SK-N-SH (cell line): Measurements from ENCODE around the gene EPHB2. TPM values are rescaled to one million over a fixed set of nuclear protein-coding genes. Genes with fewer than 3 reads are reported as not detected.

Experiments used
- CTCF ChIA-PET: fragments of 300-600, 350-600 bp; formaldehyde crosslinking; extraction: SDS; loops from one replicate; lab custom pipeline; 2021; lab: Yijun Ruan, JAX
- POLR2A ChIA-PET: fragments of 350-600 bp; sonication (Branson Sonifier 250); formaldehyde crosslinking; extraction: SDS; loops from one replicate; lab custom pipeline; 2020; ENCODE audit warnings: antibody characterized with exemption, inconsistent platforms; lab: Yijun Ruan, JAX
- DNase-seq: peaks from one replicate; pipeline ENCODE4 v3.0.0; 2012
- H2AFZ ChIP-seq: fragments of 200-600 bp; sonication (generic); 2 replicates; pipeline ENCODE4 v1.8.1; 2016; ENCODE audit warnings: antibody characterized with exemption, mild to moderate bottlenecking, low read depth
- H3F3A ChIP-seq: fragments of 200-600 bp; sonication (generic); replicated peaks from 2 replicates; pipeline ENCODE3; 2016; ENCODE audit warnings: antibody characterized with exemption, mild to moderate bottlenecking; ENCODE audit not compliant: insufficient read depth
- H3K27ac ChIP-seq, 2 experiments: fragments of 200-500 bp in 1 of 2; fragments of 200-600 bp in 1 of 2; sonication (Bioruptor generic) in 1 of 2; sonication (generic), shearing (Covaris generic) in 1 of 2; 2 replicates each; pipeline versions ENCODE4 v1.5.1 to v1.6.1; 2014 to 2016; ENCODE audit warnings: low read depth in 2 of 2, inconsistent platforms in 1 of 2, low read length in 1 of 2, mild to moderate bottlenecking in 1 of 2, mixed read lengths in 1 of 2
- H3K27me3 ChIP-seq: fragments of 200-600 bp; sonication (generic), shearing (Covaris generic); 2 replicates; pipeline ENCODE4 v1.6.1; 2016; ENCODE audit warnings: mixed run types; ENCODE audit not compliant: insufficient read depth
- H3K36me3 ChIP-seq, 2 experiments: fragments of 200-500 bp in 1 of 2; fragments of 200-600 bp in 1 of 2; sonication (Bioruptor generic) in 1 of 2; sonication (generic) in 1 of 2; replicated peaks in 1 of 2; 2 replicates each; pipeline versions ENCODE3 to v1.5.1; 2014 to 2016; ENCODE audit warnings: low read length in 1 of 2, mild to moderate bottlenecking in 1 of 2; ENCODE audit not compliant: insufficient read depth in 2 of 2, control insufficient read depth in 1 of 2
- H3K4me1 ChIP-seq, 2 experiments: fragments of 200-500 bp in 1 of 2; fragments of 200-600 bp in 1 of 2; sonication (Bioruptor generic) in 1 of 2; sonication (generic), shearing (Covaris generic) in 1 of 2; 2 replicates each; pipeline versions ENCODE4 v1.5.1 to v1.6.1; 2014 to 2016; ENCODE audit warnings: low read depth in 1 of 2, low read length in 1 of 2, mixed run types in 1 of 2; ENCODE audit not compliant: insufficient read depth in 2 of 2, control insufficient read depth in 1 of 2
- H3K4me2 ChIP-seq: fragments of 200-600 bp; sonication (generic), shearing (Covaris generic); 2 replicates; pipeline ENCODE4 v1.6.1; 2017; ENCODE audit warnings: mixed run types
- H3K4me3 ChIP-seq, 2 experiments: fragments of 200-500 bp in 1 of 2; fragments of 200-600 bp in 1 of 2; sonication (Bioruptor generic) in 1 of 2; sonication (generic), shearing (Covaris generic) in 1 of 2; 2 replicates each; pipeline versions ENCODE4 v1.5.1 to v1.8.1; 2014 to 2016; ENCODE audit warnings: low read depth in 2 of 2, inconsistent platforms in 1 of 2, low read length in 1 of 2, mild to moderate bottlenecking in 1 of 2, mixed read lengths in 1 of 2, moderate library complexity in 1 of 2
- H3K79me2 ChIP-seq: fragments of 200-600 bp; sonication (generic); 2 replicates; pipeline ENCODE4 v1.8.1; 2017; ENCODE audit warnings: mild to moderate bottlenecking; ENCODE audit not compliant: insufficient read depth
- H3K9ac ChIP-seq: fragments of 200-600 bp; sonication (generic); 2 replicates; pipeline ENCODE4 v1.6.1; 2017; ENCODE audit warnings: mixed run types
- H3K9me2 ChIP-seq: fragments of 200-600 bp; sonication (generic); 2 replicates; pipeline ENCODE4 v1.6.1; 2017; ENCODE audit warnings: mixed run types
- H3K9me3 ChIP-seq: fragments of 200-600 bp; sonication (generic); 2 replicates; pipeline ENCODE4 v1.6.1; 2017; ENCODE audit warnings: mixed run types, mild to moderate bottlenecking, moderate library complexity
- H4K20me1 ChIP-seq: fragments of 200-600 bp; sonication (generic); 2 replicates; pipeline ENCODE4 v1.6.1; 2017; ENCODE audit warnings: mild to moderate bottlenecking, mixed run types; ENCODE audit not compliant: insufficient read depth
- CTCF ChIP-seq: fragments of 200-600 bp; sonication (generic); IDR thresholded peaks from 2 replicates; pipeline ENCODE4 v1.6.1; 2017; ENCODE audit warnings: antibody characterized with exemption, mild to moderate bottlenecking, moderate library complexity
- ELF1 ChIP-seq: IDR thresholded peaks from 2 replicates; pipeline ENCODE4 v1.4.0; 2012
- EZH2phosphoT487 ChIP-seq: fragments of 200-600 bp; sonication (generic); IDR thresholded peaks from 2 replicates; pipeline ENCODE4 v1.6.1; 2017; ENCODE audit warnings: low read depth, mixed run types, mild to moderate bottlenecking, antibody characterized with exemption, moderate library complexity, borderline replicate concordance
- FOSL2 ChIP-seq: IDR thresholded peaks from 2 replicates; pipeline ENCODE4 v1.4.0; 2012; ENCODE audit warnings: low read depth, mild to moderate bottlenecking, moderate library complexity, borderline replicate concordance
- FOXJ3 ChIP-seq: sonication (generic); formaldehyde crosslinking; IDR thresholded peaks from 2 replicates; pipeline ENCODE4 v1.5.1; 2020; ENCODE audit warnings: mild to moderate bottlenecking, missing genetic modification reagents
- FOXM1 ChIP-seq: IDR thresholded peaks from 2 replicates; pipeline ENCODE4 v1.4.0; 2012; ENCODE audit warnings: low read depth, mild to moderate bottlenecking
- GABPA ChIP-seq: IDR thresholded peaks from 2 replicates; pipeline ENCODE4 v1.4.0; 2012; ENCODE audit warnings: low read depth, mild to moderate bottlenecking
- IRF3 ChIP-seq: fragments of 150-350 bp; IDR thresholded peaks from 2 replicates; pipeline ENCODE4 v1.6.1; 2016; ENCODE audit warnings: mild to moderate bottlenecking, low read depth, low read length
- JUND ChIP-seq: IDR thresholded peaks from 2 replicates; pipeline ENCODE4 v1.4.0; 2012
- MEF2A ChIP-seq: IDR thresholded peaks from 2 replicates; pipeline ENCODE4 v1.4.0; 2012; ENCODE audit warnings: low read depth, borderline replicate concordance
- MXI1 ChIP-seq: IDR thresholded peaks from 2 replicates; pipeline ENCODE4 v1.6.1; 2012; ENCODE audit warnings: mild to moderate bottlenecking, low read depth, low read length, improper control_type of control experiment
- NFIC ChIP-seq: IDR thresholded peaks from 2 replicates; pipeline ENCODE4 v1.4.0; 2012; ENCODE audit warnings: borderline replicate concordance
- NRF1 ChIP-seq: IDR thresholded peaks from 2 replicates; pipeline ENCODE4 v1.6.1; 2012; ENCODE audit warnings: low read depth, mild to moderate bottlenecking, low read length
- PBX3 ChIP-seq: IDR thresholded peaks from 2 replicates; pipeline ENCODE4; 2012
- POLR2AphosphoS5 ChIP-seq: IDR thresholded peaks from 2 replicates; pipeline ENCODE4 v1.6.1; 2012; ENCODE audit warnings: low read depth, low read length
- RAD21 ChIP-seq: IDR thresholded peaks from 2 replicates; pipeline ENCODE4 v1.6.1; 2012; ENCODE audit warnings: mild to moderate bottlenecking, low read length
- RCOR1 ChIP-seq: fragments of 150-350 bp; IDR thresholded peaks from 2 replicates; pipeline ENCODE4 v1.6.1; 2017; ENCODE audit warnings: antibody characterized with exemption, low read length
- RFX5 ChIP-seq: IDR thresholded peaks from 2 replicates; pipeline ENCODE4 v1.6.1; 2012; ENCODE audit warnings: mild to moderate bottlenecking, improper control_type of control experiment, low read length
- RXRA ChIP-seq: IDR thresholded peaks from 2 replicates; pipeline ENCODE4 v1.4.0; 2012; ENCODE audit warnings: low read depth, mild to moderate bottlenecking, borderline replicate concordance
- SIN3A ChIP-seq: IDR thresholded peaks from 2 replicates; pipeline ENCODE4 v1.6.1; 2012; ENCODE audit warnings: low read depth, mild to moderate bottlenecking, low read length, moderate library complexity, borderline replicate concordance
- SMC3 ChIP-seq: IDR thresholded peaks from 2 replicates; pipeline ENCODE4 v1.6.1; 2012; ENCODE audit warnings: low read depth, low read length, improper control_type of control experiment
- TAF1 ChIP-seq: IDR thresholded peaks from 2 replicates; pipeline ENCODE4 v1.6.1; 2012; ENCODE audit warnings: low read depth, mild to moderate bottlenecking, low read length, moderate library complexity, borderline replicate concordance
- TCF12 ChIP-seq: IDR thresholded peaks from 2 replicates; pipeline ENCODE4 v1.4.0; 2012
- USF1 ChIP-seq: IDR thresholded peaks from 2 replicates; pipeline ENCODE4 v1.4.0; 2012; ENCODE audit warnings: low read depth, borderline replicate concordance
- ZBTB33 ChIP-seq: IDR thresholded peaks from 2 replicates; pipeline ENCODE4 v1.4.0; 2012; ENCODE audit warnings: low read depth, borderline replicate concordance
- WGBS: methylation state at CpG from one replicate; pipeline ENCODE4 v1.1.6; 2017; ENCODE audit warnings: low lambda C conversion rate; 5-methylcytosine and 5-hydroxymethylcytosine counted together
- polyA plus RNA-seq, 3 experiments: library from polyadenylated mRNA; depleted of rRNA; stranded (reverse); fragments of >200 nt; gene quantifications; 2 replicates each; pipeline ENCODE4 v1.2.3, GENCODE V29; 2012

Gene EPHB2
- polyA plus RNA-seq, 1 of the 3 experiments (the other 2 are of a cell fraction): 25.2 TPM

GRCh38 chr1:22870201-22870871 is 159.7 kb downstream of the EPHB2 start:
- WGBS: 64% methylated on average over 9 of the region's 15 CpGs
- TF ChIP-seq EZH2phosphoT487 (no peak), MXI1 (no peak), ELF1 (peak; percentile 41), JUND (no peak), MEF2A (no peak), ZBTB33 (no peak), TAF1 (no peak), RXRA (peak; percentile 16; the same call in 1 of the 2 replicates), GABPA (no peak), RFX5 (no peak), NRF1 (no peak), TCF12 (peak; percentile 83), CTCF (no peak), NFIC (peak; percentile 93), SMC3 (no peak), USF1 (no peak), RCOR1 (no peak), PBX3 (peak; percentile 76), RAD21 (no peak), FOXJ3 (no peak), FOSL2 (no peak), SIN3A (no peak), FOXM1 (no peak), IRF3 (no peak), POLR2AphosphoS5 (no peak)

More at GRCh38 chr1:22870201-22870871, 159.7 kb downstream of the EPHB2 start:
- Histone ChIP-seq H3K4me1 (peaks cover 10 to 14% of the 10 kb centered on the region in 2 experiments; a peak in 3 of 4 replicates), H3K9ac (no peak overlapping the region), H3K9me3 (no peaks in the 10 kb centered on the region), H2AFZ (no peak overlapping the region), H3K79me2 (no peaks in the 10 kb centered on the region), H3K9me2 (no peaks in the 10 kb centered on the region), H3K27ac (peak overlapping the region; percentile 50 to 67; a peak in 3 of 4 replicates), H3K4me3 (no peak overlapping the region), H3K4me2 (peak overlapping the region; percentile 70), H3F3A (peaks cover 10% of the 10 kb centered on the region), H4K20me1 (0 out of 2 replicates have a peak, but pooled peaks cover 4% of the 10 kb centered on the region), H3K27me3 (no peaks in the 10 kb centered on the region), H3K36me3 (peaks cover 9 to 37% of the 10 kb centered on the region in 2 experiments)
- POLR2A ChIA-PET: no interaction called here
- peak; percentile 67 for DNase-seq
- CTCF ChIA-PET: interaction anchor here (1.2 to 2.8 kb wide), 3 partner anchors 9 to 166 kb away, joined by 4 to 21 read pairs (median 5); no protein-coding TSS in a partner anchor
